HG02610 (cell line): ENCODE data around the gene ALPK1.
"Not testable (repeated sequence)": the region's sequence is repeated elsewhere in the genome, so short reads cannot be mapped to it uniquely, and the experiment has no call there.

Source experiments
- ATAC-seq: cut with Tn5 transposase; IDR thresholded peaks from one replicate; pipeline ENCODE4 v1.9.1; 2021; ENCODE audit warnings: mild to moderate bottlenecking, moderate library complexity; ENCODE audit not compliant: unreplicated experiment

The ALPK1 gene

GRCh38 chr4:112377594-112378242, 80.5 kb downstream of the ALPK1 start:
- no peak for ATAC-seq

GRCh38 chr4:112378243-112378620, 81.1 kb downstream of the ALPK1 start:
- no peak for ATAC-seq

GRCh38 chr4:112378858-112379257, 81.7 kb downstream of the ALPK1 start:
- peak; percentile 63 for ATAC-seq

GRCh38 chr4:112379306-112379705, 82.1 kb downstream of the ALPK1 start:
- no peak for ATAC-seq

GRCh38 chr4:112381996-112382692, 85.0 kb downstream of the ALPK1 start:
- no peak for ATAC-seq

GRCh38 chr4:112386071-112386470, 88.9 kb downstream of the ALPK1 start:
- ATAC-seq, result no peak

- no peak for ATAC-seq
Observed at GRCh38 chr4:112402098-112402497, 104.9 kb downstream of the ALPK1 start.

- ATAC-seq, result no peak
Observed at GRCh38 chr4:112403101-112403945, 106.2 kb downstream of the ALPK1 start.

- ATAC-seq, result no peak
Observed at GRCh38 chr4:112410364-112410763, 113.2 kb downstream of the ALPK1 start.

GRCh38 chr4:112410804-112411203, 113.6 kb downstream of the ALPK1 start:
- no peak for ATAC-seq

GRCh38 chr4:112411781-112412550, 114.8 kb downstream of the ALPK1 start:
- ATAC-seq, result no peak

GRCh38 chr4:112416464-112416863, 119.3 kb downstream of the ALPK1 start:
- ATAC-seq, result no peak

- ATAC-seq, result no peak
Observed at GRCh38 chr4:112418092-112418491, 120.9 kb downstream of the ALPK1 start.

GRCh38 chr4:112421911-112422310, 124.7 kb downstream of the ALPK1 start:
- no peak for ATAC-seq

GRCh38 chr4:112422644-112423043, 125.5 kb downstream of the ALPK1 start:
- no peak for ATAC-seq

GRCh38 chr4:112423591-112423990, 126.4 kb downstream of the ALPK1 start:
- ATAC-seq, result no peak

GRCh38 chr4:112425823-112426222, 128.7 kb downstream of the ALPK1 start:
- no peak for ATAC-seq

GRCh38 chr4:112426416-112426815, 129.2 kb downstream of the ALPK1 start:
- no peak for ATAC-seq

GRCh38 chr4:112431158-112431557, 134.0 kb downstream of the ALPK1 start:
- ATAC-seq, result no peak

- no peak for ATAC-seq
Observed at GRCh38 chr4:112436987-112437386, 139.8 kb downstream of the ALPK1 start.

- not testable (repeated sequence) for ATAC-seq
Observed at GRCh38 chr4:112442226-112442625, 145.1 kb downstream of the ALPK1 start.
